K562 (cell line): ENCODE measurements around the gene USP10. TPM values are rescaled to one million over a fixed set of nuclear protein-coding genes. Genes with fewer than 3 reads are reported as not detected.

ENCODE experiments used
- CHAMP1 ChIP-seq: fragments of 450-650 bp; IDR thresholded peaks from 2 replicates; pipeline ENCODE4 v1.6.1; 2016; ENCODE audit warnings: mild to moderate bottlenecking
- CREB3 ChIP-seq: fragments of 450-650 bp; conservative IDR thresholded peaks from 2 replicates; pipeline ENCODE4 v1.6.1; 2016; ENCODE audit warnings: missing genetic modification characterization, low read depth, mild to moderate bottlenecking, missing compliant biosample characterization, moderate library complexity
- HMBOX1 ChIP-seq: sonication (generic); IDR thresholded peaks from 2 replicates; pipeline ENCODE4 v1.6.1; 2016
- HNRNPK ChIP-seq: fragments of 200-400 bp; formaldehyde crosslinking; IDR thresholded peaks from one replicate; pipeline ENCODE4 v1.6.1; 2018; ENCODE audit warnings: mild to moderate bottlenecking, low read depth, low read length; ENCODE audit not compliant: poor library complexity, severe bottlenecking
- MIER1 ChIP-seq: fragments of 450-650 bp; IDR thresholded peaks from 2 replicates; pipeline ENCODE4 v1.6.1; 2016; ENCODE audit warnings: antibody characterized with exemption, mild to moderate bottlenecking, low read depth
- MNT ChIP-seq, 2 experiments: fragments of 450-650 bp; conservative IDR thresholded peaks; 2 replicates each; pipeline ENCODE4 v1.6.1; 2017; ENCODE audit warnings: mild to moderate bottlenecking in 2 of 2, moderate library complexity in 2 of 2
- MYC ChIP-seq, 2 experiments: fragments of 250-450 bp in 1 of 2; sonication (Bioruptor Pico) in 1 of 2; IDR thresholded peaks; 2 replicates each; pipeline versions ENCODE4 v1.5.1 to v1.6.1; 2012 to 2021; ENCODE audit warnings: low read depth in 2 of 2, borderline replicate concordance in 1 of 2, improper control_type of control experiment in 1 of 2, low read length in 1 of 2, mild to moderate bottlenecking in 1 of 2, moderate library complexity in 1 of 2
- NRF1 ChIP-seq, 2 experiments: fragments of 450-650 bp; IDR thresholded peaks in 1 of 2; conservative IDR thresholded peaks in 1 of 2; 2 replicates each; pipeline ENCODE4 v1.6.1; 2014; ENCODE audit warnings: mild to moderate bottlenecking in 2 of 2
- PHTF2 ChIP-seq: fragments of 250-450 bp; sonication (Bioruptor Pico); IDR thresholded peaks from 2 replicates; pipeline ENCODE4 v1.5.0; 2021; ENCODE audit warnings: mild to moderate bottlenecking
- RNF219 ChIP-seq: fragments of 250-450 bp; sonication (Bioruptor Pico); IDR thresholded peaks from 2 replicates; pipeline ENCODE4 v1.5.0; 2022; ENCODE audit warnings: mild to moderate bottlenecking
- SRF ChIP-seq, 2 experiments: fragments of 250-450, 450-650 bp in 1 of 2; sonication (Bioruptor Pico) in 1 of 2; sonication (generic) in 1 of 2; formaldehyde crosslinking; IDR thresholded peaks; 2 replicates each; pipeline versions ENCODE4 v1.5.0 to v1.5.1; 2020 to 2022; ENCODE audit warnings: mild to moderate bottlenecking in 1 of 2, missing genetic modification reagents in 1 of 2
- STAG1 ChIP-seq: sonication (generic); formaldehyde crosslinking; IDR thresholded peaks from 2 replicates; pipeline ENCODE4 v1.5.0; 2020; ENCODE audit warnings: missing genetic modification reagents, borderline replicate concordance
- ZBTB17 ChIP-seq: fragments of 450-650 bp; formaldehyde crosslinking; IDR thresholded peaks from 2 replicates; pipeline ENCODE4 v1.4.0; 2020; ENCODE audit warnings: mild to moderate bottlenecking
- ZNF511 ChIP-seq: sonication (generic); formaldehyde crosslinking; IDR thresholded peaks from 2 replicates; pipeline ENCODE4 v1.8.0; 2022; ENCODE audit warnings: mild to moderate bottlenecking, missing genetic modification reagents
- ZNF699 ChIP-seq: fragments of 250-450 bp; sonication (Bioruptor Pico); IDR thresholded peaks from 2 replicates; pipeline ENCODE4 v1.8.0; 2021; ENCODE audit warnings: mild to moderate bottlenecking, moderate library complexity; ENCODE audit not compliant: insufficient replicate concordance
- polyA plus RNA-seq, 8 experiments: library from polyadenylated mRNA; depleted of rRNA in 4 of 8; stranded (reverse) in 5 of 8; unstranded in 3 of 8; fragments of >200 nt; fragmentation: Nextera tagmentation in 2 of 8; fragmentation: Illumina TruSeq in 1 of 8; extraction: Ambion mirVana in 2 of 8; extraction: Trizol in 1 of 8; gene quantifications; 2 replicates each; pipeline versions ENCODE4 v1.2.1 to v1.2.3, GENCODE V29; 2011 to 2014; ENCODE audit warnings: inconsistent platforms in 1 of 8, missing spikeins in 1 of 8
- total RNA-seq, 7 experiments: library from RNA; depleted of rRNA in 6 of 7; stranded (reverse); fragments of >200 nt in 6 of 7; fragmentation: Illumina TruSeq in 2 of 7; extraction: Trizol in 2 of 7; gene quantifications; 2 replicates each; pipeline versions ENCODE4 v1.2.1 to v1.2.3, GENCODE V29; 2011 to 2021; ENCODE audit warnings: low replicate concordance in 1 of 7

The USP10 gene
- total and polyA plus RNA-seq, 9 of the 15 experiments (the other 6 are each of a cell fraction or from before 2014, with no cell fraction given): 61.7 to 197 (median 116) TPM

GRCh38 chr16:84726079-84726668 lies 26.4 kb downstream of the USP10 start (continued):
- TF ChIP-seq CHAMP1 (no peak), CREB3 (no peak), PHTF2 (CRISPR knock-in tag) (no peak), RNF219 (CRISPR knock-in tag) (no peak), MIER1 (no peak), ZNF511 (CRISPR knock-in tag) (no peak), MNT (conservative IDR thresholded peaks at IDR 0.05) (peak in 1 of 2 experiments; percentile 41; a peak in 1 of 4 replicates), ZBTB17 (no peak), STAG1 (CRISPR knock-in tag) (0 out of 2 replicates have a peak, but pooled peaks have one; percentile 33), HNRNPK (no peak), NRF1 (conservative IDR thresholded peaks at IDR 0.05 in 1 of 2, IDR thresholded peaks at IDR 0.05 in 1 of 2) (0 out of 4 replicates have a peak, but pooled peaks of 1 of the 2 experiments have one; percentile 24), HMBOX1 (no peak), ZNF699 (CRISPR knock-in tag) (no peak), MYC (IDR thresholded peaks at IDR 0.05; ENCODE audit: low read depth, low read length) (peak; percentile 50; the same call in 1 of the 2 replicates), MYC (CRISPR knock-in tag; IDR thresholded peaks at IDR 0.05; ENCODE audit: borderline replicate concordance, low read depth) (no peak), SRF (CRISPR knock-in tag; IDR thresholded peaks at IDR 0.05) (no peak)
